Sigmoid colon (tissue), 4 donors: Measurements from ENCODE around the gene ROBO1.

Source experiments
- CTCF ChIP-seq, 4 experiments: fragments of 450-650 bp in 3 of 4; fragments of 200-600 bp in 1 of 4; IDR thresholded peaks; one replicate each; pipeline ENCODE4 v1.5.1; 2016 to 2019; ENCODE audit warnings: antibody characterized with exemption in 4 of 4, mild to moderate bottlenecking in 3 of 4, moderate library complexity in 2 of 4
- EP300 ChIP-seq, 4 donors: sonication (generic); formaldehyde crosslinking; IDR thresholded peaks; one replicate each; pipeline ENCODE4 v1.6.1; 2017; ENCODE audit warnings: antibody characterized with exemption in 4 of 4
- POLR2A ChIP-seq, 2 donors: fragments of 450-650 bp; IDR thresholded peaks; one replicate each; pipeline ENCODE4 v1.6.1; 2016; ENCODE audit warnings: antibody characterized with exemption in 2 of 2, mild to moderate bottlenecking in 2 of 2, moderate library complexity in 2 of 2

- TF ChIP-seq EP300 (IDR thresholded peaks at IDR 0.05), result no peak
- TF ChIP-seq CTCF (IDR thresholded peaks at IDR 0.05), result no peak
- no peak for TF ChIP-seq POLR2A (IDR thresholded peaks at IDR 0.05)
Observed at GRCh38 chr3:78613421-78613879, 1154.3 kb downstream of the ROBO1 start.
